IPS-18c (cell line): ENCODE measurements around the gene TRRAP.
"Not testable (repeated sequence)": the region's sequence is repeated elsewhere in the genome, so short reads cannot be mapped to it uniquely, and the experiment has no call there.

ENCODE experiments used
- H3K4me3 ChIP-seq: 2 replicates; pipeline ENCODE4 v1.7.0; 2013; ENCODE audit warnings: low read depth, mild to moderate bottlenecking, low read length, moderate library complexity; ENCODE audit not compliant: insufficient read depth
- H3K9me3 ChIP-seq: one replicate; pipeline ENCODE4 v1.6.1; 2013; ENCODE audit warnings: mild to moderate bottlenecking, low read length, moderate library complexity; ENCODE audit not compliant: control insufficient read depth, insufficient read depth

Gene TRRAP

GRCh38 chr7:98862716-98863420 is 15.5 kb upstream of the TRRAP start:
- no peaks in the 10 kb centered on the region for H3K9me3 ChIP-seq
- no peak overlapping the region for H3K4me3 ChIP-seq

GRCh38 chr7:98863601-98864000 is 14.7 kb upstream of the TRRAP start:
- Histone ChIP-seq H3K9me3 (no peaks in the 10 kb centered on the region), H3K4me3 (no peak overlapping the region)

DNA sequence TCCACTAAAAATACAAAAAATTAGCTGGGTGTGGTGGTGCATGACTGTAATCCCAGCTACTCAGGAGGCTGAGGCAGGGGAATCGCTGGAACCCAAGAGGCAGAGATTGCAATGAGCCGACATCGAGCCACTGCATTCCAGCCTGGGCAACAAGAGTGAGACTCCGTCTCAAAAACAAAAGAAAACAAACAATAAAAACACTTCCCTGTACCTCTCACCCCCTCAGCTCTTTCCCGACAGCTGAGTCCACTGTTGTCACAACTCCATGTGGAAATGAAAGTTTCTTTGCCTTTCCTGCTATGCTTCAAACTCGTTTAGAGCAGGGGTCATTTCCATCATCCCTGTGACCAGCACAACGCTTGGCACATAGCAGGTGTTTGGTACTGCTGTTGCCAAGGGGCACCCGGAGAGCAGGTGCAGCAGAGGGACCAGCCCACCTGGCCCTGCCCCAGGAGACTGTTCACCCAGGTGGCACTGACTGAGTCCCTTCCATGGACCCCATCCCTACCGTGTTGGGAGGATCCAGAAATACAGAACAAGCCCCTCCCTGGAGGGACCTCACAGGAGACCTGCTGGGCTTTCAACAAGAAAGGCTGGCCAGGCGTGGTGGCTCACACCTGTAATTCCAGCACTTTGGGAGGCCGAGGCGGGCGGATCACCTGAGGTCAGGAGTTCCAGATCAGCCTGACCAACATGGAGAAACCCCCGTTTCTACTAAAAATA is 13.4 kb upstream of the TRRAP start:
- no peaks in the 10 kb centered on the region for H3K9me3 ChIP-seq
- no peak overlapping the region for H3K4me3 ChIP-seq

DNA sequence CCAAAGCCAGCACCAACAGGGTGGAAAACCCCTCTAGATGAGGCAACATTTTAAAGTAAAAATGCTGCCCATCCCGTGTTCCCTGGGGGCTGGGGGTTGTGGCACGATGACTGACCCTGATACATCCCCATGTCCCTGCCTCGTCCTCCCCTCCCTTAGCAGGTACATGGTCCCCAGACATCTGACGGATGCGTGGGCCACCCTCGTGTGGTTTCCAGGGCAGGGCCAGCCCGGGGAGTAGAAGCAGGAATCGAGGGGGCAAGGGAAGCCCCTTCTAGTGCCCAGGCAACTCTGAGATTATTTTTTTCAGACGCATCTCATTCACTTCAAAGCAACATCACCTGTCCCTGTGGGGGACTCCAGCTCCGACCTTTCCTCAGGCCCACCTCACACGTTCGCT is 12.0 kb upstream of the TRRAP start:
- H3K9me3 ChIP-seq = no peaks in the 10 kb centered on the region
- H3K4me3 ChIP-seq = no peak overlapping the region

- Histone ChIP-seq H3K4me3 (no peak overlapping the region), H3K9me3 (no peaks in the 10 kb centered on the region)
These were observed 11.6 kb upstream of the TRRAP start for GRCh38 chr7:98866765-98867164.

GRCh38 chr7:98868450-98868849 is 9.9 kb upstream of the TRRAP start:
- H3K4me3 ChIP-seq = no peak overlapping the region

GRCh38 chr7:98869027-98869596 is 9.2 kb upstream of the TRRAP start:
- Histone ChIP-seq H3K4me3 (peak overlapping the region; percentile 69), H3K9me3 (no peaks in the 10 kb centered on the region)

More at GRCh38 chr7:98868450-98868849, 9.9 kb upstream of the TRRAP start:
- no peaks in the 10 kb centered on the region for H3K9me3 ChIP-seq

- peak within 1 kb of the TSS; percentile 69 for H3K4me3 ChIP-seq
- H3K9me3 ChIP-seq = no peaks in the 10 kb centered on the region
These were observed 8.7 kb upstream of the TRRAP start, which contains the start of gene TMEM130 for GRCh38 chr7:98869597-98870120. TMEM130 (minus strand) TSS chr7:98870014; CDS start chr7:98869861, 153 bp downstream.

DNA sequence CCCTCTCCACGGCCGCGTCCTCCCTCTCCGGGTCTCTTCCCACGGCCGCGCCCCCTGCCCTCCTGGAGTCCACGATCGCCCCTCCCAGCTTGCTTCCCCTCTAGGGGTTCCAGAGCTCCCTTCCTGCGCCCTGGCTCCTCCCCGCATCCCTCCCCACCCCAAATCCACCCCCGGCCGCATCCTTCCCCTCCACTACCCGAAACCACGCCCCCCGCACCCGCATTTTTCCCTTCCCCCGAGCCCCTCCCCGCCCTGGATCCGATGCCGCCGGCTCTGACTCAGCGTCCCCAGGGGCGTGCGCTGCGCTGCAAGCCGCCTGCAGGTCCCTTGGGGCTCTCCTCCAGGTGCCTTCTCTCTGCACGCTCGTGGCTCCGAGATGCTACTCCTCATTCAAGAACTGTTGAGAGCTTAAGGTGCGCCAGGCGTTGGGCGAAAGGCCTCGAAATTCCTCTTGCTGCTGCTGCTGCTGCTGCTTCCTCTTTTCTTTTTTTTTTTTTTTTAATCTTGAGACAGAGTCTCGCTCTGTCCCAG is 8.1 kb upstream of the TRRAP start:
- Histone ChIP-seq H3K9me3 (no peaks in the 10 kb centered on the region), H3K4me3 (peak overlapping the region; percentile 69)

DNA sequence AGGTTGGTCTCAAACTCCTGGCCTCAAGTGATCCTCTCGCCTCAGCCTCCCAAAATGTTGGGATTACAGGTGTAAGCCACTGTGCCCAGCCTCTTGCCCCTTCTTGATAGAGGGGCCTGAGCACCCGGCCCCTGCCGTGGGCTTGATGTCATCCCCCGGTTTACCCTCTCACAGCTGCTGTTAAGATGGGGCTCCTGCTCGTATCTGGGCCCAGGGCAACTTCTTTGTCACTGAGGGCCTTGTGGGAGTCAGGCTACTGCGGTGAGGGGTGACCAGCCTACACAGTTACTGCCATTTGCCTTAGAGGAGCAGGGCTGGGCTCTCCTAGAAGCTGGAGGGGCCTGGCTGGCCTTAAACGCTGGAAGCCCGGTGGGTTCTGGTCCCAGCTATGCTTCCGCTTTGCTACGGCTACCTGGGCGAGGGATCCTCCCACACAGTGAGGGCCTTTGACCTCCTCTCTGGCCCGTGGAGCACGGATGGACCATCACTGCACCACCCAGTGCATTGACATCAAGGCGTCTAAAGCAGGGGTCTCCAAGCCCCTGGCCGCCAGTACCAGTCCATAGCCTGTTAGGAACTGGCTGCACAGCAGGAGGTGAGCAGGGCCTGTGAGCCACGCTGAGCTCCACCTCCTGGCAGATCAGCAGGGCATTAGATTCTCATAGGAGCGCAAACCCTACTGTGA is 7.4 kb upstream of the TRRAP start:
- Histone ChIP-seq H3K4me3 (no peak overlapping the region), H3K9me3 (peaks cover 2% of the 10 kb centered on the region)

DNA sequence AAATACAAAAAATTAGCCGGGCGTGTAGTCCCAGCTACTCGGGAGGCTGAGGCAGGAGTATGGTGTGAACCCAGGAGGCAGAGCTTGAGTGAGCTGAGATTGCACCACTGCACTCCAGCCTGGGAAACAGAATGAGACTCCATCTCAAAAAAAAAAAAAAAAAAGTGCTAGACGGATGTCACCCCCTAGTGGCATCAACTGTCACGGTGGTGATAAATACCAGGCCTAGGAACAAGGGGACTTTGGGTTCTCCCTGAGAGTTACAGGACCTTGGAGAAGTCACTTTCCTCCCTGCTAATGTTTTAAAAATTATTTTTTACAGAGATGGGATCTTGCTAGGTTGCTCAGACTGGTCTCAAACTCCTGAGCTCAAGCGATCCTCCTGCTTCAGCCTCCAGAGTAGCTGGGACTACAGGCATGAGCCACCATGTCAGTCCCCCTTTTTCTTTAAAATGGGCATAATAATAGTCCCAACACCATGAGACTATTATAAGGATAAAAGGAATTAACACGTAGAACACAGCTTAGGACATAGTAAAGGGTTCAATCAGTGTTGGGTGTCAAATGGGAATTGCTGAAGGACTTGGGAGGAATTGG is 5.9 kb upstream of the TRRAP start:
- H3K4me3 ChIP-seq = no peak overlapping the region
- peaks cover 2% of the 10 kb centered on the region for H3K9me3 ChIP-seq

GRCh38 chr7:98873610-98874009 is 4.7 kb upstream of the TRRAP start:
- not testable (repeated sequence) for H3K9me3 ChIP-seq, H3K4me3 ChIP-seq

DNA sequence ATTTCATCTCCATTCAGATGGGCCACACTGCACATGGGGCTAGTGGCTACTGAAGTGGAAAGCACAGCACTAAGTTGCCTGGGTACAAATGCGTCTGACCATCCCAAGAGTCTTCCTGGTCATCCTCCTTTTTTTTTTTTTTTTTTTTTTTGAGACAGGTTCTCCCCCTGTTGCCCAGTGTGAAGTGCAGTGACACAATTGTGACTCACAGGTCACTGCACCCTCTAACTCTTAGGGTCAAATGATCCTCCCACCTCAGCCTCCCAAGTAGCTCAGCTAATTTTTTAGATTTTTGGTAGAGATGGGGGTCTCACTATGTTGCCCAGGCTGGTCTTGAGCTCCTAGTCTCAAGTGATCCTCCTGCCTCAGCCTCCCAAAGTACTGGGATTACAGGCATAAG is 3.4 kb upstream of the TRRAP start:
- peaks cover 2% of the 10 kb centered on the region for H3K9me3 ChIP-seq

GRCh38 chr7:98875501-98875900 is 2.8 kb upstream of the TRRAP start:
- peaks cover 2% of the 10 kb centered on the region for H3K9me3 ChIP-seq
- no peak overlapping the region for H3K4me3 ChIP-seq

More for the DNA sequence above, 3.4 kb upstream of the TRRAP start:
- no peak overlapping the region for H3K4me3 ChIP-seq

DNA sequence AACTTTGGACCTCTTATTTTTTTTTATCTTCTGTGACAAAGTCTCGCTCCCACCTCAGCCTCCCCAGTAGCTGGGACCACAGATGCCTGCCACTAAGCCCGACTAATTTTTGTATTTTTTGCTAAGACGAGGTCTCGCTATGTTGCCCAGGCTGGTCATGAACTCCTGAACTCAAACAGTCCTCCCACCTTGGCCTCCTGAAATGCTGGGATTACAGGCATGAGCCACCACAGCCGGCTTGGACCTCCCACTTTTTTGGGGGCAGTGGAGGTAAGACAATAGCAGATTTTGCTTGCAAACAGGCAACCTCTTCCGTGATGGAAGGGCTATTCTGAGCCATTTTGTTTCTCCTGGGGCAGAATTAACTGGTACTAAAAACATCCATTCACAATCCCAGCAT is 1.2 kb upstream of the TRRAP start:
- peaks cover 2% of the 10 kb centered on the region for H3K9me3 ChIP-seq

GRCh38 chr7:98877692-98878364 is 504 bp upstream of the TRRAP start:
- Histone ChIP-seq H3K9me3 (peaks cover 2% of the 10 kb centered on the region), H3K4me3 (peak overlapping the region; percentile 99)

More for the DNA sequence above, 1.2 kb upstream of the TRRAP start:
- no peak overlapping the region for H3K4me3 ChIP-seq
